ENCODE data around the gene C1orf198.

The C1orf198 gene

GRCh38 chr1:230884646-230885045 lies 16.3 kb upstream of the C1orf198 start:
- Histone ChIP-seq H3K4me3 (replicated peaks; ENCODE audit: insufficient read depth, low read length) (no peak overlapping the region), H3K27me3 (ENCODE audit: insufficient read depth, poor library complexity, severe bottlenecking) (peaks cover 12% of the 10 kb centered on the region), H3K27ac (replicated peaks) (no peak overlapping the region)
- TF ChIP-seq POLR2AphosphoS5 (IDR thresholded peaks at IDR 0.05; ENCODE audit: low read depth) (no peak), SPI1 (IDR thresholded peaks at IDR 0.05; ENCODE audit: borderline replicate concordance, low read depth) (no peak), GABPA (IDR thresholded peaks at IDR 0.05; ENCODE audit: low read depth) (no peak)
- TF ChIP-seq, protein P1, sequence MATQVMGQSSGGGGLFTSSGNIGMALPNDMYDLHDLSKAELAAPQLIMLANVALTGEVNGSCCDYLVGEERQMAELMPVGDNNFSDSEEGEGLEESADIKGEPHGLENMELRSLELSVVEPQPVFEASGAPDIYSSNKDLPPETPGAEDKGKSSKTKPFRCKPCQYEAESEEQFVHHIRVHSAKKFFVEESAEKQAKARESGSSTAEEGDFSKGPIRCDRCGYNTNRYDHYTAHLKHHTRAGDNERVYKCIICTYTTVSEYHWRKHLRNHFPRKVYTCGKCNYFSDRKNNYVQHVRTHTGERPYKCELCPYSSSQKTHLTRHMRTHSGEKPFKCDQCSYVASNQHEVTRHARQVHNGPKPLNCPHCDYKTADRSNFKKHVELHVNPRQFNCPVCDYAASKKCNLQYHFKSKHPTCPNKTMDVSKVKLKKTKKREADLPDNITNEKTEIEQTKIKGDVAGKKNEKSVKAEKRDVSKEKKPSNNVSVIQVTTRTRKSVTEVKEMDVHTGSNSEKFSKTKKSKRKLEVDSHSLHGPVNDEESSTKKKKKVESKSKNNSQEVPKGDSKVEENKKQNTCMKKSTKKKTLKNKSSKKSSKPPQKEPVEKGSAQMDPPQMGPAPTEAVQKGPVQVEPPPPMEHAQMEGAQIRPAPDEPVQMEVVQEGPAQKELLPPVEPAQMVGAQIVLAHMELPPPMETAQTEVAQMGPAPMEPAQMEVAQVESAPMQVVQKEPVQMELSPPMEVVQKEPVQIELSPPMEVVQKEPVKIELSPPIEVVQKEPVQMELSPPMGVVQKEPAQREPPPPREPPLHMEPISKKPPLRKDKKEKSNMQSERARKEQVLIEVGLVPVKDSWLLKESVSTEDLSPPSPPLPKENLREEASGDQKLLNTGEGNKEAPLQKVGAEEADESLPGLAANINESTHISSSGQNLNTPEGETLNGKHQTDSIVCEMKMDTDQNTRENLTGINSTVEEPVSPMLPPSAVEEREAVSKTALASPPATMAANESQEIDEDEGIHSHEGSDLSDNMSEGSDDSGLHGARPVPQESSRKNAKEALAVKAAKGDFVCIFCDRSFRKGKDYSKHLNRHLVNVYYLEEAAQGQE (IDR thresholded peaks at IDR 0.05; ENCODE audit: insufficient replicate concordance, low read depth) = no peak
- TF ChIP-seq, protein P2, sequence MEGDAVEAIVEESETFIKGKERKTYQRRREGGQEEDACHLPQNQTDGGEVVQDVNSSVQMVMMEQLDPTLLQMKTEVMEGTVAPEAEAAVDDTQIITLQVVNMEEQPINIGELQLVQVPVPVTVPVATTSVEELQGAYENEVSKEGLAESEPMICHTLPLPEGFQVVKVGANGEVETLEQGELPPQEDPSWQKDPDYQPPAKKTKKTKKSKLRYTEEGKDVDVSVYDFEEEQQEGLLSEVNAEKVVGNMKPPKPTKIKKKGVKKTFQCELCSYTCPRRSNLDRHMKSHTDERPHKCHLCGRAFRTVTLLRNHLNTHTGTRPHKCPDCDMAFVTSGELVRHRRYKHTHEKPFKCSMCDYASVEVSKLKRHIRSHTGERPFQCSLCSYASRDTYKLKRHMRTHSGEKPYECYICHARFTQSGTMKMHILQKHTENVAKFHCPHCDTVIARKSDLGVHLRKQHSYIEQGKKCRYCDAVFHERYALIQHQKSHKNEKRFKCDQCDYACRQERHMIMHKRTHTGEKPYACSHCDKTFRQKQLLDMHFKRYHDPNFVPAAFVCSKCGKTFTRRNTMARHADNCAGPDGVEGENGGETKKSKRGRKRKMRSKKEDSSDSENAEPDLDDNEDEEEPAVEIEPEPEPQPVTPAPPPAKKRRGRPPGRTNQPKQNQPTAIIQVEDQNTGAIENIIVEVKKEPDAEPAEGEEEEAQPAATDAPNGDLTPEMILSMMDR (IDR thresholded peaks at IDR 0.05; ENCODE audit: insufficient read depth, low read length) = no peak
- no peak for DNase-seq (ENCODE audit: low read depth in 1 of 2, low spot score in 1 of 2)

GRCh38 chr1:230883967-230884366 lies 15.6 kb upstream of the C1orf198 start:
- DNase-seq (ENCODE audit: low read depth in 1 of 2, low spot score in 1 of 2) = no peak
- TF ChIP-seq, protein P1 (IDR thresholded peaks at IDR 0.05; ENCODE audit: insufficient replicate concordance, low read depth) = no peak
- TF ChIP-seq GABPA (IDR thresholded peaks at IDR 0.05; ENCODE audit: low read depth) (no peak), POLR2AphosphoS5 (IDR thresholded peaks at IDR 0.05; ENCODE audit: low read depth) (no peak), SPI1 (IDR thresholded peaks at IDR 0.05; ENCODE audit: borderline replicate concordance, low read depth) (no peak)
- TF ChIP-seq, protein P2 (IDR thresholded peaks at IDR 0.05; ENCODE audit: insufficient read depth, low read length) = no peak

DNA sequence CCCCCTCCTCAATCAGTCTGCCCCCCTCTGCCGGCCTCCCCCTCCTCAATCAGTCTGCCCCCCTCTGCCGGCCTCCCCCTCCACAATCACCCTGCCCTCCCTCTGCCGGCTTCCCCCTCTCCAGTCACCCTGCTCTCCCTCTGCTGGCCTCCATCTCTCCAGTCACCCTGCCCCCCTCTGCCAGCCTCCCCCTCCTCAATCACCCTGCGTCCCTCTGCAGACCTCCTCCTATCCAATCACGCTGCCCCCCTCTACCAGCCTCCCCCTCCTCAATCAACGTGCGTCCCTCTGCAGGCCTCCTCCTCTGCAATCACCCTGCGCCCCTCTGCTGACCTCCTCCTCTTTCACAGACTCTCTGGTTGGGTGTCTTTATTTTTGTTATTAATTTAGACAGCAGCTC lies 11.5 kb upstream of the C1orf198 start:
- no peak overlapping the region for H3K27ac ChIP-seq (replicated peaks)

More at GRCh38 chr1:230883967-230884366, 15.6 kb upstream of the C1orf198 start:
- peaks cover 15% of the 10 kb centered on the region for H3K27me3 ChIP-seq (ENCODE audit: insufficient read depth, poor library complexity, severe bottlenecking)
- no peak overlapping the region for H3K27ac ChIP-seq (replicated peaks)
- no peak overlapping the region for H3K4me3 ChIP-seq (replicated peaks; ENCODE audit: insufficient read depth, low read length)

More for the DNA sequence above, 11.5 kb upstream of the C1orf198 start:
- DNase-seq (ENCODE audit: low read depth in 1 of 2, low spot score in 1 of 2) = no peak
- TF ChIP-seq POLR2AphosphoS5 (IDR thresholded peaks at IDR 0.05; ENCODE audit: low read depth) = no peak
- TF ChIP-seq SPI1 (IDR thresholded peaks at IDR 0.05; ENCODE audit: borderline replicate concordance, low read depth) = no peak
- TF ChIP-seq, protein P1 (IDR thresholded peaks at IDR 0.05; ENCODE audit: insufficient replicate concordance, low read depth) = no peak
- TF ChIP-seq GABPA (IDR thresholded peaks at IDR 0.05; ENCODE audit: low read depth) = no peak
- TF ChIP-seq, protein P2 (IDR thresholded peaks at IDR 0.05; ENCODE audit: insufficient read depth, low read length) = no peak
- Histone ChIP-seq H3K4me3 (replicated peaks; ENCODE audit: insufficient read depth, low read length) (no peak overlapping the region), H3K27me3 (ENCODE audit: insufficient read depth, poor library complexity, severe bottlenecking) (peaks cover 26% of the 10 kb centered on the region)

Data from HL-60 (cell line).